ENCODE measurements around the gene RASSF8.

RASSF8 gene

GRCh38 chr12:26113853-26114719 is 155.6 kb downstream of the RASSF8 start:
- peak; percentile 64 for DNase-seq

- DNase-seq: no peak
These were observed 156.4 kb downstream of the RASSF8 start for GRCh38 chr12:26114720-26115401.

- DNase-seq: no peak
These were observed 158.6 kb downstream of the RASSF8 start for GRCh38 chr12:26116829-26117715.

GRCh38 chr12:26118308-26118707 is 159.8 kb downstream of the RASSF8 start:
- no peak for DNase-seq

GRCh38 chr12:26119391-26119989 is 161.0 kb downstream of the RASSF8 start:
- peak; percentile 61 for DNase-seq

- DNase-seq: no peak
These were observed 162.2 kb downstream of the RASSF8 start for GRCh38 chr12:26120561-26121274.

- no peak for DNase-seq
These were observed 163.0 kb downstream of the RASSF8 start for GRCh38 chr12:26121323-26122060.

- DNase-seq: no peak
These were observed 163.7 kb downstream of the RASSF8 start for GRCh38 chr12:26122061-26122680.

- DNase-seq: peak; percentile 37
These were observed 164.4 kb downstream of the RASSF8 start for GRCh38 chr12:26122681-26123481.

GRCh38 chr12:26123482-26123980 is 165.0 kb downstream of the RASSF8 start:
- no peak for DNase-seq

- DNase-seq: peak; percentile 46
These were observed 166.2 kb downstream of the RASSF8 start, which contains the start of gene BHLHE41 for GRCh38 chr12:26124446-26125399. TSS of gene BHLHE41 (minus strand) at chr12:26125037. CDS start at chr12:26124779, 258 bp downstream.

- peak; percentile 59 for DNase-seq
These were observed 167.2 kb downstream of the RASSF8 start for GRCh38 chr12:26125400-26126339.

- peak; percentile 52 for DNase-seq
These were observed 168.1 kb downstream of the RASSF8 start for GRCh38 chr12:26126340-26127284.

GRCh38 chr12:26127404-26127803 is 168.9 kb downstream of the RASSF8 start:
- no peak for DNase-seq

GRCh38 chr12:26128168-26128567 is 169.7 kb downstream of the RASSF8 start:
- peak; percentile 79 for DNase-seq

Data from NCI-H446 treated with DMSO at 0.1 percent for 48 hours (cell line).